Mesendoderm (in vitro differentiated cells): ENCODE results near the gene TPPP2.

Experiments used
- DNase-seq: peaks from one replicate; pipeline ENCODE4 v3.0.0; 2013
- H2AK5ac ChIP-seq: 2 replicates; pipeline ENCODE4 v1.6.1; 2013; ENCODE audit warnings: low read length, inconsistent platforms
- H2BK120ac ChIP-seq: 2 replicates; pipeline ENCODE4 v1.6.1; 2013; ENCODE audit warnings: low read depth, mild to moderate bottlenecking, low read length, moderate library complexity, mixed read lengths
- H2BK15ac ChIP-seq: replicated peaks from 2 replicates; pipeline ENCODE4 v1.6.1; 2013; ENCODE audit warnings: low read depth, mild to moderate bottlenecking, moderate library complexity
- H2BK5ac ChIP-seq: 2 replicates; pipeline ENCODE4 v1.6.1; 2013; ENCODE audit warnings: low read length, inconsistent platforms
- H3K18ac ChIP-seq: 2 replicates; pipeline ENCODE4 v1.6.1; 2013; ENCODE audit warnings: mild to moderate bottlenecking, low read length, mixed read lengths
- H3K23ac ChIP-seq: one replicate; pipeline ENCODE4 v1.6.1; 2013; ENCODE audit warnings: low read length
- H3K27ac ChIP-seq: 2 replicates; pipeline ENCODE4 v1.5.1; 2013; ENCODE audit warnings: low read depth, mild to moderate bottlenecking, inconsistent platforms, low read length, moderate library complexity
- H3K27me3 ChIP-seq: 2 replicates; pipeline ENCODE4 v1.6.1; 2013; ENCODE audit warnings: low read length, control low read depth, mild to moderate bottlenecking, inconsistent platforms; ENCODE audit not compliant: insufficient read depth, poor library complexity
- H3K36me3 ChIP-seq: 2 replicates; pipeline ENCODE4 v1.6.1; 2013; ENCODE audit warnings: low read length, inconsistent platforms; ENCODE audit not compliant: control insufficient read depth, insufficient read depth
- H3K4ac ChIP-seq: one replicate; pipeline ENCODE4 v1.6.1; 2013; ENCODE audit warnings: low read depth, mild to moderate bottlenecking, low read length, moderate library complexity
- H3K4me1 ChIP-seq: 2 replicates; pipeline ENCODE4 v1.6.1; 2013; ENCODE audit warnings: low read depth, low read length, inconsistent platforms; ENCODE audit not compliant: control insufficient read depth
- H3K4me2 ChIP-seq: 2 replicates; pipeline ENCODE4 v1.6.1; 2013; ENCODE audit warnings: low read length
- H3K4me3 ChIP-seq: 2 replicates; pipeline ENCODE4 v1.5.1; 2013; ENCODE audit warnings: mild to moderate bottlenecking, low read length
- H3K56ac ChIP-seq: one replicate; pipeline ENCODE4 v1.6.1; 2013; ENCODE audit warnings: low read length
- H3K79me1 ChIP-seq: 2 replicates; pipeline ENCODE4 v1.6.1; 2013; ENCODE audit warnings: low read length, inconsistent platforms
- H3K79me2 ChIP-seq: 2 replicates; pipeline ENCODE4 v1.6.1; 2013; ENCODE audit warnings: mild to moderate bottlenecking, low read length; ENCODE audit not compliant: control insufficient read depth, insufficient read depth
- H3K9ac ChIP-seq: 2 replicates; pipeline ENCODE4 v1.6.1; 2013; ENCODE audit warnings: low read length, inconsistent platforms
- H4K5ac ChIP-seq: one replicate; pipeline ENCODE4 v1.6.1; 2013; ENCODE audit warnings: low read length
- H4K8ac ChIP-seq: one replicate; pipeline ENCODE4 v1.6.1; 2013; ENCODE audit warnings: low read depth, mild to moderate bottlenecking, control low read depth, low read length, moderate library complexity
- WGBS: extraction: QIAGEN DNeasy Blood & Tissue Kit; methylation state at CpG from one replicate; pipeline ENCODE4 v1.1.7; 2013; ENCODE audit warnings: low lambda C conversion rate, missing lambda C conversion rate; ENCODE audit not compliant: insufficient coverage; ENCODE audit errors: extremely low coverage; 5-methylcytosine and 5-hydroxymethylcytosine counted together

TPPP2 gene

GRCh38 chr14:21057803-21058675 lies 28.0 kb downstream of the TPPP2 start, which contains the start of gene RNASE8:
RNASE8 (plus strand) TSS chr14:21057822; CDS start chr14:21057893, 71 bp downstream.
- no peak within 1 kb of the TSS for H3K27ac ChIP-seq

GRCh38 chr14:21058903-21059302 lies 28.9 kb downstream of the TPPP2 start:
- Histone ChIP-seq H2BK5ac (no peak overlapping the region), H3K4me3 (no peak overlapping the region), H3K18ac (no peak overlapping the region), H3K27me3 (no peaks in the 10 kb centered on the region), H3K79me2 (no peaks in the 10 kb centered on the region), H2BK120ac (no peak overlapping the region), H3K9ac (no peak overlapping the region), H3K27ac (no peak overlapping the region), H3K4ac (no peak overlapping the region), H2BK15ac (no peak overlapping the region), H3K4me2 (no peak overlapping the region), H3K36me3 (no peaks in the 10 kb centered on the region), H3K23ac (no peak overlapping the region), H2AK5ac (no peak overlapping the region), H3K79me1 (no peaks in the 10 kb centered on the region), H3K4me1 (peaks cover 2% of the 10 kb centered on the region), H3K56ac (no peak overlapping the region), H4K8ac (no peak overlapping the region), H4K5ac (no peak overlapping the region)
- DNase-seq: no peak
- no CpG with 5 or more reads among the region's 5 CpGs for WGBS

More at GRCh38 chr14:21057803-21058675, 28.0 kb downstream of the TPPP2 start, which contains the start of gene RNASE8:
- Histone ChIP-seq H4K5ac (no peak within 1 kb of the TSS), H3K4me3 (no peak within 1 kb of the TSS), H2BK120ac (no peak within 1 kb of the TSS), H3K36me3 (no peaks in the 10 kb centered on the region), H3K4ac (no peak within 1 kb of the TSS), H3K23ac (no peak within 1 kb of the TSS), H3K79me2 (no peaks in the 10 kb centered on the region), H3K4me1 (peaks cover 2% of the 10 kb centered on the region), H3K9ac (no peak within 1 kb of the TSS), H3K4me2 (no peak within 1 kb of the TSS), H2AK5ac (no peak within 1 kb of the TSS), H3K56ac (no peak within 1 kb of the TSS), H2BK15ac (no peak within 1 kb of the TSS), H3K18ac (no peak within 1 kb of the TSS), H3K27me3 (no peaks in the 10 kb centered on the region), H4K8ac (no peak within 1 kb of the TSS), H2BK5ac (no peak within 1 kb of the TSS), H3K79me1 (no peaks in the 10 kb centered on the region)
- no CpG with 5 or more reads among the region's 8 CpGs for WGBS
- DNase-seq: no peak

DNA sequence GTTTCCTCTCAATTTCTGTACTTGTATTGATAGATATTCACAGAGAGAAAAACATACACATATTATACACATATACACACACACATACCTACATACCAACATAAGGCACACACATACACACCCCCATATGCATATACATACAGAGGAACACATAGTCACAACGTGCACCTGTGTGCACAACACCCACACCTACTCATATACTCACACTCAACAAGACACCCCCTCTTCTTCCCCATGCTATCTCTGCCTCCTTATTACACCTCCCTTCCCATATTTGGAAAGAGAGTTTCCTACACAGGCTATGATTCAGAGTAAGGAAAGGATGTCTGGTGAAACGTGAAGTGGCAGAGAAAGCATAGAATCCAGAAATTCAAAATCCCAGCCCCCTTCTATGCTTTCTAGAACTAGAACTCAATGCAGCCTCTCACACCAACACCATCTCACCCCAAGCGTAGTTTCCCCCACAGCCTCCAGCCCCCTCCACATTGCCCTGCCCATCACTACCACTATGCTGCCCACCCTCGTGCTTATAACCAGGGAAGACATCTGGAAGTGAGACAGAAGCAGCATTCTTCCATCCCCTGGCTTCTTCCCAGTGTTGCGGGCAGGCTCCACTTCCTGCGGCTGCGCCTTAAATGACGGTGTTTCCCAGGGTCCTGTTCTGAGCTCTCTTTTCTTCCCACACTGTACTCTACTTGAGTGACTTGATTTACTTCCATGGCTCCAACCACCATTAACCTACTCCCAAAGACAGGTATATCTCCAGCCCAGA lies 30.0 kb downstream of the TPPP2 start:
- no peak overlapping the region for H3K9ac ChIP-seq
- H3K27me3 ChIP-seq: no peaks in the 10 kb centered on the region
- H3K18ac ChIP-seq: no peak overlapping the region
- no peak overlapping the region for H3K4me2 ChIP-seq
- no peak overlapping the region for H2AK5ac ChIP-seq
- H3K23ac ChIP-seq: no peak overlapping the region
- no peak overlapping the region for H4K5ac ChIP-seq
- no peaks in the 10 kb centered on the region for H3K79me2 ChIP-seq
- H3K79me1 ChIP-seq: no peaks in the 10 kb centered on the region
- H3K4me1 ChIP-seq: peaks cover 2% of the 10 kb centered on the region
- no CpG with 5 or more reads among the region's 8 CpGs for WGBS
- H3K4me3 ChIP-seq: no peak overlapping the region
- H3K56ac ChIP-seq: no peak overlapping the region
- no peak for DNase-seq
- H2BK120ac ChIP-seq: no peak overlapping the region
- no peak overlapping the region for H4K8ac ChIP-seq
- no peaks in the 10 kb centered on the region for H3K36me3 ChIP-seq
- H3K27ac ChIP-seq: no peak overlapping the region
- no peak overlapping the region for H2BK5ac ChIP-seq
- no peak overlapping the region for H3K4ac ChIP-seq
- no peak overlapping the region for H2BK15ac ChIP-seq

- no peak overlapping the region for H2AK5ac ChIP-seq
- H3K18ac ChIP-seq: no peak overlapping the region
- no peaks in the 10 kb centered on the region for H3K36me3 ChIP-seq
- H3K4ac ChIP-seq: no peak overlapping the region
- H3K4me1 ChIP-seq: peaks cover 2% of the 10 kb centered on the region
- DNase-seq: no peak
- no peak overlapping the region for H2BK120ac ChIP-seq
- H4K8ac ChIP-seq: no peak overlapping the region
- no peak overlapping the region for H2BK15ac ChIP-seq
- no peak overlapping the region for H3K23ac ChIP-seq
- no peak overlapping the region for H3K4me3 ChIP-seq
- H3K79me1 ChIP-seq: no peaks in the 10 kb centered on the region
- no peaks in the 10 kb centered on the region for H3K27me3 ChIP-seq
- H3K4me2 ChIP-seq: no peak overlapping the region
- H3K9ac ChIP-seq: no peak overlapping the region
- H3K27ac ChIP-seq: no peak overlapping the region
- no peak overlapping the region for H2BK5ac ChIP-seq
- no peaks in the 10 kb centered on the region for H3K79me2 ChIP-seq
- no peak overlapping the region for H3K56ac ChIP-seq
- H4K5ac ChIP-seq: no peak overlapping the region
- no CpG with 5 or more reads among the region's 13 CpGs for WGBS
These were observed 30.8 kb downstream of the TPPP2 start for GRCh38 chr14:21060614-21061346.

- Histone ChIP-seq H2AK5ac (no peak overlapping the region), H3K9ac (no peak overlapping the region), H3K4me2 (no peak overlapping the region), H3K79me1 (no peaks in the 10 kb centered on the region), H2BK120ac (no peak overlapping the region), H3K4me1 (peaks cover 2% of the 10 kb centered on the region), H3K23ac (no peak overlapping the region), H4K5ac (no peak overlapping the region), H3K27ac (no peak overlapping the region), H3K18ac (no peak overlapping the region), H3K56ac (no peak overlapping the region), H2BK15ac (no peak overlapping the region), H3K36me3 (no peaks in the 10 kb centered on the region), H3K27me3 (no peaks in the 10 kb centered on the region), H3K4ac (no peak overlapping the region), H2BK5ac (no peak overlapping the region), H4K8ac (no peak overlapping the region), H3K4me3 (no peak overlapping the region), H3K79me2 (no peaks in the 10 kb centered on the region)
- no CpG with 5 or more reads among the region's 3 CpGs for WGBS
- DNase-seq: no peak
These were observed 31.3 kb downstream of the TPPP2 start for GRCh38 chr14:21061347-21061668.
